ENCODE measurements around the gene TTLL12. TPM values are rescaled to one million over a fixed set of nuclear protein-coding genes. Genes with fewer than 3 reads are reported as not detected.

The TTLL12 gene
- total RNA-seq, 4 donors from 2014 or later = 65.9 to 85.5 (median 72.8) TPM

DNA sequence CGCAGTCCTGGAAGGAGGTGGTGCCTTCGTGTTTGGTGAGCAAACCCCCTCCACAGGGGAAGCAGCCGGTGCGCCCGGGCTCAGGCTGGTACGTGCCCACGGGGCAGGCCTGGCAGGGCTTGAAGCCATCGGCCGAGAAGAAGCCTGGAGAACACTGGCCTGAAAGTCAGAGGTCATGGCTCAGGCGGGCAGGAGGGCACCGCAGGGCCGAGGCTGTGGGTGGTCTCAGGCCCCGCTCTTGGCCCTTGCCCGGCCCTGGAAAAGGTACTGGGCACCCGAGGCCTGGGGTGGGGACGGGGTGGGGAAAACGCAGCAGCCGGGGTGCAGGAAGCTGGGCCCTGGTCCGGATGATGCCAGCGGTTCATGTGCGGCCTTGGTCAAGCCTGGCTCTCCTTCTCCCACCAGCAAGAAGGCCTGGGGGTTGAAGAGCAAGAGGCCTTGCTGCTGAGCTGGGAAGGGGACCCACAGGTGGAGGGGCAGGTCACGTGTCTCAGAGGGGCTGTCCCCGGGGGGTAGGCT, 25.6 kb upstream of the TTLL12 start:
- no peak for DNase-seq (ENCODE audit: low spot score in 2 of 2)
- TF ChIP-seq POLR2A (IDR thresholded peaks at IDR 0.05) (no peak), CTCF (IDR thresholded peaks at IDR 0.05) (no peak)
- 91 to 94% methylated on average over 22 to 23 of the region's 23 CpGs for WGBS, 2 donors
- H3K4me3 ChIP-seq (ENCODE audit: low read depth, poor library complexity, severe bottlenecking) = no peak overlapping the region
- intact Hi-C loops (cut with DNase I; ENCODE audit: low total_unique reads) = no loop called here

- no peak overlapping the region for H3K4me3 ChIP-seq (ENCODE audit: low read depth, poor library complexity, severe bottlenecking)
- no peak for TF ChIP-seq CTCF (IDR thresholded peaks at IDR 0.05)
- no peak for TF ChIP-seq POLR2A (IDR thresholded peaks at IDR 0.05)
- no peak for DNase-seq (ENCODE audit: low spot score in 2 of 2)
- intact Hi-C loops (cut with DNase I; ENCODE audit: low total_unique reads) = no loop called here
- WGBS, 2 donors = 90 to 91% methylated on average over 13 of the region's 13 CpGs
Measured at GRCh38 chr22:43211941-43212433, 25.1 kb upstream of the TTLL12 start.

DNA sequence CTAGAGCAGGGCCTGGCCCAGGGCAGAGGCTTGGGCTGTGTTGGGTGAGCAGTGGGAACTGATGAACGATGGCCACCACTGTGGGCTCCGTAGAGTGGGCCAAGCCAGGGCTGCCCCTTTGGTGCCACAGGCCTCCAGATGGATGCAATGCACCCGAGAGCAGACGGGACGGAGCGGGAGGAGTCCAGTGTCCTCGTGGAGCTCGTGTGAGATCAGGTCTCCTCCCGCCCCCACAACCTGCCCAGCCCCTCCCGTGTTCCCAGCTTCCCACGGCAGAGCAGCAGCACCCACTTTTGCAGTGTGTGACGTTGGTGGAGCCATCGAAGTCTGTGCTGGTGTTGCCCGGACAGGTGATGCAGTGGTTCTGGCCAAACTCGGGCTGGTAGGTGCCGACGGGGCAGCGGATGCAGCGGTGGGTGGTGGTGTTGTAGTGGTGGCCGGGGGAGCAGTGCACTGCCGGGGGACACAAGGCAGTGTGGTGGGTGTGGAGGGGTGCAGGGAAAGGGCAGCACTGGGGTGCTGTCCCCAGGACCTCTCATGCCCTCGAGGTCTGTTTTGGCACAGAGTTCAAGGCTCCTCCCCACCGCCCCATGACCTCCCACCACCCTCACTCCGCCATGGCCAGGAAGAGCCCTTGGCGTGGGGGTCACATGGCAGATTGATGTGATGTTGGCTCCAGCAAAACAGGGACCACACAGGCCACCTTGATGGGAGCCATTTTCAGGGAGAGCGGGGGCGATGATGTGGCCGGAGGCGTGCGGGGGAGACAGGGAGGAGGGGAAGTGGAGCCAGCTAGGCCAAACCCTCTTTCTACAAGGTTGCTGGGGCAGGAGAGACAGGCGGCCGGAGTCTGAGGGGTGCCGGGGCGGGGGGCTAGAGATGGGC, 23.9 kb upstream of the TTLL12 start:
- intact Hi-C loops (cut with DNase I; ENCODE audit: low total_unique reads) = no loop called here
- no peak overlapping the region for H3K4me3 ChIP-seq (ENCODE audit: low read depth, poor library complexity, severe bottlenecking)
- TF ChIP-seq POLR2A (IDR thresholded peaks at IDR 0.05) = no peak
- no peak for TF ChIP-seq CTCF (IDR thresholded peaks at IDR 0.05)
- 86 to 90% methylated on average over 34 of the region's 34 CpGs for WGBS, 2 donors
- DNase-seq (ENCODE audit: low spot score in 2 of 2) = no peak

DNA sequence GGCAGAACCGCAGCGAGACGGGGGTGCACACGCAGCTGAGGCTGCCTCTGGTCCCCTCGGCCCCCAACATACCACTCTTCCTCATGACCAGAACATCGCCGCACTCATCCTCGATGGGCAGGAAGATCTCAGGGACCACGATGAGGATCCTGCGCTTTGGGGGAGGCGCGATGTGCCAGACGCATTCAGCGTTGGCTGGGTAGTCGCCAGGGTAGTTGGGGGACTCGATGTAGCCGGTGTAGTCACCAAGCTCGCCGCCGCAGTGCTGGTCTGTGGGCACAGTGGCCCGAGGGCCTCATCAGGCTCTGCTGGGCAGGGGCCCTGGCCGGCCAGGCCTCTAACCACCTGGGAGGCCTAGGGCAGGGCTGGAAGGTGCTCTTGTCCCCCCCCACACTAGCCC, 23.0 kb upstream of the TTLL12 start:
- DNase-seq (ENCODE audit: low spot score in 2 of 2) = no peak
- 84 to 90% methylated on average over 7 to 22 of the region's 22 CpGs for WGBS, 2 donors

DNA sequence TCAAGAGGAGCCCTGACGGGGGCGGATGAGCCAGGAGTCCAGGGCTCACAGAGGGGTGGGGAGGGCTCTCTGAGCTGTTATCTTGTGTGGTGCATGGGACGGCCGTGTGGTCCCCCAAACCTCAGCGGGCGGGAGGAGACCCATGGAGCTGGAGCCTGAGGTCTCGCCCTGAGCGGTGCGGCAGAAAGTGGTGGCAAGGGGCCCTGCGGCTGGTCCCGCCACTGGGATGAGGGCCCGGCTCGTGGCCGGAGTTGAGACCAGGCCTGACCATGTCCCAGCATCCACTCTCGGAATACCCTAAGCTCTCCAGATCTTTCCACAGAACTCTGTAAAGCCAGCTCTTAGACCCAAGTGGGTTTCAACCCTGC, 22.6 kb upstream of the TTLL12 start:
- TF ChIP-seq CTCF (IDR thresholded peaks at IDR 0.05) (no peak), POLR2A (IDR thresholded peaks at IDR 0.05) (no peak)
- WGBS, 2 donors = 90 to 94% methylated on average over 15 of the region's 15 CpGs
- H3K4me3 ChIP-seq (ENCODE audit: low read depth, poor library complexity, severe bottlenecking) = no peak overlapping the region
- intact Hi-C loops (cut with DNase I; ENCODE audit: low total_unique reads) = no loop called here
- DNase-seq (ENCODE audit: low spot score in 2 of 2) = no peak

More for the DNA sequence above, 23.0 kb upstream of the TTLL12 start:
- no peak overlapping the region for H3K4me3 ChIP-seq (ENCODE audit: low read depth, poor library complexity, severe bottlenecking)
- intact Hi-C loops (cut with DNase I; ENCODE audit: low total_unique reads) = no loop called here
- no peak for TF ChIP-seq POLR2A (IDR thresholded peaks at IDR 0.05)
- no peak for TF ChIP-seq CTCF (IDR thresholded peaks at IDR 0.05)

All from lower leg skin (tissue), 4 donors.